ENCODE measurements around the gene UST.
"Not testable (repeated sequence)": the region's sequence is repeated elsewhere in the genome, so short reads cannot be mapped to it uniquely, and the experiment has no call there.

The UST gene

DNA sequence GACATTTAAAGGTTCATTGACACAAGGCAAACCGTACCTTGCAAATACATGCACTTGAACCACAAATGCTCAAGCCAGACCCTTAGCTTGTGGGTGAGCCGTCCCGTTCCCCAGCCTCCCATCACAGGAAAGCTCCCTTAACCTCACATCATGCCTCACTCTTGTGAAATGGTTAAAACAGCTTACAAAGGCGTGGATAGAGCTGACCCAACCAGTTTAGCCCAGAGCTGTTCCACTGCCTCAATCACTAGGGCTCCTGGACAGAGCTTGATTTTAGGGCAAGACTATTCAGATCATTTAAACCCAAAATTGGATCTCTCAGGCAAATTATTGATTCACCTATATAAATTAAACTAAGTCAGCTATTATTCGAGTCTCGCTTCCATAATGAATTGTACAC, 341.1 kb downstream of the UST start:
- DNase-seq (no peak), ATAC-seq (no peak)

DNA sequence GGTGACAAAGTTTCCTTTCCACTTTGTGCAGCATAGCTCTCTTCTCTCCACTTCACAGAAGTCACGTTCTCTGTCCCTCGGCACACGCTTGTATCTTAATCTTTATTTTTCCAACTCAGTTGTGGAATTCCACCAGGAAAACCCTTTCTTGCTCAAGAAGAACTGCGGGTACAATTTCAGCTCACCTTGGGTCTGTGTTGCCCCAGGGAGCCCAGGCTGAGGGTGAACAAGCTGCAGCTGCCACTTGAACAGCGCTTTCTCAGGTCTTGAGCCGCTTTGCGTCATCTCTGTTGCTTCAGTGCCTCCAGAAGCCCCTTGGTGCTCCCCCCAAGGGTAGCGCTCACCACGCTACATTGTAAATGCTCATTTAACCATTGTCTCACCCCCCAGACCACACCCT, 341.5 kb downstream of the UST start:
- ATAC-seq (no peak), DNase-seq (no peak)

GRCh38 chr6:149089510-149089909, 342.7 kb downstream of the UST start:
- no peak for DNase-seq
- ATAC-seq = no peak

DNA sequence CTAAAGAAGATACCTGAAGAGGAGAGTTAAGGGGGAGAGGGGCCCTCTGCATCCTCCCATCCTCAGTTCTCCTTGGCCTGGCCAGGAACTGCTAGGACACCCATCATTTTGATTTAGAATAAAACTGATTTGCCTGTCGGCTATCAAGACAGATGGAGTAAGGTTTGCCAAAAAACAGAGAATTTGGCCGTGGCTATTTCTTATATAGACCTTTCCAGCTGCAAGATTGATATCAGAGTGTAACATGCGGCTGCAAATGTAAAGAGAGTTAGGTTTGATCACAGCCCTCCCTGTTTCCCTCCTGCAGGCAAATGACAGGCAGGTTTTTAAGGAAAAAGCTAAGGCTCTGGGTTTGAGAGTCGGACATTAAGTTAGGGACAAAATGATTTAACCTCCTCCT, 344.1 kb downstream of the UST start:
- no peak for DNase-seq
- no peak for ATAC-seq

GRCh38 chr6:149093643-149094042, 346.8 kb downstream of the UST start:
- ATAC-seq (no peak), DNase-seq (no peak)

- ATAC-seq = no peak
- DNase-seq = no peak
These were observed 347.3 kb downstream of the UST start for GRCh38 chr6:149094156-149094555.

DNA sequence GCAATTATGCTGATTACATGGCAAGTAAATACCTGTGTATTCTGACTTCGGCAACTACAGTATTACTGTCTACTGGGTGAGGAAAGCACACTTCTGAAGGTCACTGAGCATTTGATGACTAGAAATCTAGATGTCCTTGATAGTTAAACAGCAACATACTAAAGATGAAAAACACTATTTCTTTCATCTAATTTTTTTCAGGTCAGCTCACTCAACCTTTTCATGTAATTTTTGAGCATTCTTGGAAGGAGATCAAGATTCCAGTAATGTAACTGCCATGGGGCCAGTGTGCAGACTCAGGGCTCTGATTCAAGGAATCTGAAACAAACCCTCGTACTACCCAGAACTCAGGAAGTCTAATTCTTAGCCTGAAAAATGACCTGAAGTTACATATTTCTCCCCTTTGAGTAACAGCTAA, 348.1 kb downstream of the UST start:
- DNase-seq = no peak
- peak; percentile 78 for ATAC-seq

GRCh38 chr6:149095842-149096241, 349.0 kb downstream of the UST start:
- ATAC-seq (peak; percentile 42), DNase-seq (no peak)

- ATAC-seq = no peak
- DNase-seq = no peak
These were observed 351.0 kb downstream of the UST start for GRCh38 chr6:149097794-149098193.

DNA sequence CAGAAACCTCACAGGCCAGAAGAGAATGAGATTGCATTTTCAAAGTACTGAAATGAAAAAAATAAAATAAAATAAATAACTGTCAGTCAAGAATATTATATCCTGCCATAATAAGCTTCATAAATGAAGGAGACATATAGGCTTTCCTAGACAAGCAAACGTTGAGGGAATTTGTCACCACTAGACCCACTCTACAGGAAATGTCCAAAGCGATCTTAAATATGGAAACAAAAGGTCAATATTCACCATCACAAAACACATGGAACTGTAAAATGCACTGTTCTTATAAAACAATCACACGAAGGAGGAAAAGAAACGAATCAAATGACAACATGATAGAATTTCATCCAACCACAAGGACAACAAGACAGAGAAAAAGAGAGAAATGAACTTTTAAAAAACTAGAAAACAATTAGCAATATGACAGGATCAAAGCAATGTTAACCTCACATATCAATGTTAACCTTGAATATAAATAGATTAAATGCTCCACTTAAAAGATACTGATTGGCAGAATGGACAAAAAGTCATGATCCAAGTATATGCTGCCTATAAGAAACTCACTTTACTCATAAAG, 352.0 kb downstream of the UST start:
- no peak for ATAC-seq
- no peak for DNase-seq

DNA sequence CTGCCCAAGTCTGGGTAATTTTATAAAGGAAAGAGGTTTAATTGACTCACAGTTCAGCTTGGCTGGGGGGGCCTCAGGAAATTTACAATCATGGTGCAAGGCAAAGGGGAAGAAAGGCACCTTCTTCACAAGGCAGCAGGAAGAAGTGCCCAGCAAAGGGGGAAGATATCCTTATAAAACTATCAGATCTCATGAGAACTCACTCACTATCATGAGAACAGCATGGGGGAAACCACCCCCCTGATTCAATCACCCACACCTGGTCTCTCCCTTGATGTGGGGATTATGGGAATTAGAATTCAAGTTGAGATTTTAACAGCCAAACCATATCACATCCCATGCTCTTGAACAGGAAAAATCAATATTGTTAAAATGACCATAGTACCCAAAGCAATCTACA, 355.5 kb downstream of the UST start:
- DNase-seq = no peak
- ATAC-seq = no peak

DNA sequence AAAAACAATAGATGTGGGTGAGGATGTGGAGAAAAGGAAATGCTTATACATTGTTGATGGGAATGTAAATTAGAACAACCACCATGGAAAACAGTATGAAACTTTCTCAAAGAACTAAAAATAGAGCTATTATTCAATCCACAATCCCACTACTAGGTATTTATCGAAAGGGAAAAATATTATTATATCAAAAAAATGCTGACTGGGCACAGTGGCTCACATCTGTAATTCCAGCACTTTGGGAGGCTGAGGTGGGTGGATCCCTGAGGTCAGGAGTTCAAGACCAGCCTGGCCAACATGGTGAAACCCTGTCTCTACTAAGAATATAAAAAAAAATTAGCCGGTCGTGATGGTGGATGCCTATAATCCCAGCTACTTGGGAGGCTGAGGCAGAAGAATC, 357.1 kb downstream of the UST start:
- not testable (repeated sequence) for ATAC-seq, DNase-seq

DNA sequence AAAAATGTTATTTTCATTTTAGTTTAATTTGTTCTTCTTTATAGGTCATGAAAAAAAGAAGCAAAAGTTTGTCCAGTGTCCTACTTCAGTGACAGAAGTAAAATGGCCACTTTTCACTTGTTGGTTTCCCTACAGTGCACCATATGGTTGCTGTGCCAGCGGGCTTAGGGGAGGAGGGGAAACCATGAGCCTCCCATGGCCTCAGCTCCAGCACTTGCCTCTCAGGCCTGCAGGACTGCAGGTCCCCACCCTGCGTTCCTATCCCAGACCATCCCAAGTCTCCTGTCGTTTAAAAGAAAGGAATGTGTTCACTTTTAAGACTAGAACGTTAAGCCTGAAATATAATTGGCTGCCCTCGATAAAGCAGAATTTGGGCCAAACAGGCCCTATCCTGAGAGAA, 360.7 kb downstream of the UST start:
- no peak for DNase-seq
- no peak for ATAC-seq

DNA sequence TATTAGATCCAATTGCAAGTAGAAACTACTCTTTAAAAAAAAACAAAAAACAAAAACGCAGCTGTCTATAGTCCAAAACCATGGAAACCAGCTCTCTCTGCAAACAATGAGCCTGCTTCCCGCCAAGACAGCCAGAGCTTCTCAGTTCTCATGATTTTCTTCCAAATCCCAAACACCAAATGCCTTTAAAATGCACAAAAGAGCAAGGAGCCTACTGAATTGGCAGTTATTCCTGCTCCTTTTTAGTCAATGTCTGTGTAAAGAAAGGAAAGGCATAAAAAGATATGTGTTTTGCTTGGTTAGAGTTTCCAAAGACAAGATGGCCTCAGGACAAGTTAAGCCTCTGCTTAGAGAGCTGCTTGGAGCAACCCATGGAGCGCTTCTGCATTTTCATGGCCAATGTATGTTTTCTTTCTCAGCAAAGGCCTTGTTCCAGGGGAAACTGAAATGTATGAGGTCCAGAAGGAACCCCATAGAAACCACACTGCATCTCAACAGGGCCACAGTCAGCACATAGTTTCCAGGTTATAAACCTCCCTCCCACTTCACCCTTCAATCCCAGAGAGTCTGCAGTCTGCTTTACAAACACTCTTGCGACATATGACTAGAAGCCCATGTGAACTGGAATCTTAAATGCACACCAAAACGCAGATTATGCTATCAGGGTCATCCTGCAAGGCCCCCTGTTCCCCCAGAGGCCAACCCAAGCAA, 361.4 kb downstream of the UST start:
- DNase-seq = no peak
- ATAC-seq = no peak

- no peak for ATAC-seq
- DNase-seq = no peak
These were observed 361.9 kb downstream of the UST start for GRCh38 chr6:149108749-149109100.

- DNase-seq (no peak), ATAC-seq (no peak)
These were observed 362.7 kb downstream of the UST start for GRCh38 chr6:149109397-149110070.

- ATAC-seq (no peak), DNase-seq (no peak)
These were observed 364.8 kb downstream of the UST start for GRCh38 chr6:149111556-149112115.

DNA sequence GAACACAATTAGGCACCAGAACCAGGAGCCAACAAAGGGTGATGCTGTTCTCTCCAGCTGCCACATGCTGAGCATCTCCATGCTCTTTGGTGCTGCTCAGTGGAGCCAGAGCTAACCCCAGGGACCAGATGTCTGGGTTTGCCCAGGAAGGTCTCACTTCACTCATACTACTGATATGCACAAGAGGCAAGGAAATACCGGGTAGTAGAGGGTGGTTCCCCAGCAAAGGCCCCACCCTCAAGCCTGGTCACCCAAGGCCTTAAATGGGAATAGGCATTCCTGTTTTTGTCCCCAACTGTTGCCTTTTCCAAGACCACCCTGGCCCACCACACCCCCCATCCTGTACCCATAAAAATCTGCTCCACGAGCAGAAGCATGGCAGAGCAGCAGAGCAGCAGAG, 366.1 kb downstream of the UST start:
- ATAC-seq = peak; percentile 77

DNA sequence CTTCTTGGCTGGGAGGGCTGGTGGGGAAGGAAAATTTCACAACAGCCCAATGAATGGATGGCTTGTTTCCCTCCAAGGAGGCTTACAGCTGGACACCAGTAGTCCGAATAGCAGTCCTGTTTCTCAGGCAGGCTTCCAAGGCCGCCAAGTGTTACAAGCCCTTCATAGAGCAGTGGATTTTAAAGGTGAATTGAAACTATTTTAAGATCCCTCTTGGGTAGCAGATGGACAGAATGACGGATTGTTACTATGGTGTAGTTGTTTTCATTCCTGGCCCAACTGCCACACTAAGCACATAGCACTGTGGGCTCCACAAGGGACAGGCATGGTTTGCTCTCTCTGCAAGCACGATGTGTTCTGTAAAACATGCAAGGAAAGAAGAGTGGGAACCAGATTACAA, 367.3 kb downstream of the UST start:
- ATAC-seq (no peak), DNase-seq (no peak)

More for the DNA sequence above, 366.1 kb downstream of the UST start:
- no peak for DNase-seq

DNA sequence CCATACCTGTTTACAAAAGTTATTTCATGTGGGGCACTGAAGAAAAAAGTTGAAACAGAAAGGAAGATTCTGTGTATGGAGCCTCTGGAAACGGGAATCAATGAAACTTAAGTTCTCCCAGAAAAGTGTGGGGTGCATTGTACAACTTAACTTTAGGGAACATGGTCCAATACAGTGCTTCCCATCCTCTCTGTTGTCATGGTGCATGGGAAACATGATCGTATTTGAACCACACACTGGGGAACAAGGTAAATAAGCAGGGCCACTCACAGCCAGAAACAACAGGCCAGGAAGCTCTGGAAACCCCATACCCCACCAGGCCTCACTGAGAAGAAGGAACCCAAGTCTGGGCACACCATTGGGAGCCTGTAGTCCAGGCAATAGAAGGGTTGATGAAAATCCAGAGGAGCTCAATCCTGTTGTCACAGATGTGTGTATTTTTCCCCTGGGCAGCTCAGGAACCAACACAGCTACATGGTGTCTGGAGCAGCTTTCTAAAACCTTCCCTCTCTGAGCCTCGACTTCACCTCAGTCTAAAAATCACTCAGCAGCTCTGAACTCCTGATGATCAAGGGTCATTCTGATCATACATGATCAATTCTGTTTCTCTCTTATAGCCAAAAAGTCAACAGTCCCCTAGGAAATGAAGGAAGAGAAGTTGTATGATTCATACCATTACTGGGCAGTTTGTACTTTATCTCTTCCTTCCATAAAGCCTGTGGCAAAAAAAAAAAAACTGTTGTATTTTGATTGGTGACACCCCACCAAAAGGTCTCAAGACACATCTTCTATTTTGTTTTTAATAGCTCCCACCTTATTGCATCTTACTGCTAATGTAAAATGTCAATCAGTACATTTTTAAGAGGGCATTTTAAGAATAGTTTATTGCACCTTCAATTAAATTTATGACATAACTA, 372.2 kb downstream of the UST start:
- ATAC-seq (no peak), DNase-seq (no peak)

- ATAC-seq (no peak), DNase-seq (no peak)
These were observed 376.3 kb downstream of the UST start for GRCh38 chr6:149122850-149123821.

Data from stimulated activated naive CD8-positive, alpha-beta T cell treated with anti-CD3 and anti-CD28 coated beads, Interleukin-15, Interleukin-2, amounts not matched to agents 100 U/mL and 50 U/mL, for 24 hours (primary cell).